DND-41 (cell line): ENCODE measurements around the gene EPHB2.

ENCODE experiments used
- ATAC-seq: fragments of 200-7000 bp; cut with Tn5 transposase; 3 replicates; pipeline ENCODE4 v1.9.1; 2021; ENCODE audit warnings: low read depth; ENCODE audit not compliant: insufficient read depth
- DNase-seq: peaks from one replicate; pipeline ENCODE4 v3.0.0-alpha.2; 2020
- H2AFZ ChIP-seq: 2 replicates; pipeline ENCODE4 v1.6.0; 2012; ENCODE audit warnings: low read depth, low read length
- H3K27ac ChIP-seq: 2 replicates; pipeline ENCODE4 v1.5.1; 2012; ENCODE audit warnings: low read length, inconsistent platforms
- H3K27me3 ChIP-seq: fragments of 200-600 bp; sonication (generic); 2 replicates; pipeline ENCODE4 v1.6.0; 2012; ENCODE audit warnings: low read length, mild to moderate bottlenecking, inconsistent platforms; ENCODE audit not compliant: insufficient read depth, poor library complexity
- H3K36me3 ChIP-seq: 2 replicates; pipeline ENCODE4 v1.5.1; 2012; ENCODE audit warnings: low read length, inconsistent platforms; ENCODE audit not compliant: insufficient read depth
- H3K4me1 ChIP-seq: 2 replicates; pipeline ENCODE4 v1.5.1; 2012; ENCODE audit warnings: mild to moderate bottlenecking, low read length; ENCODE audit not compliant: insufficient read depth
- H3K4me2 ChIP-seq: 2 replicates; pipeline ENCODE4 v1.6.0; 2012; ENCODE audit warnings: mild to moderate bottlenecking, moderate library complexity, low read length, inconsistent platforms; ENCODE audit not compliant: insufficient read depth
- H3K4me3 ChIP-seq, 2 experiments: fragments of 200-600 bp in 1 of 2; shearing (Covaris generic) in 1 of 2; 2 replicates each; pipeline ENCODE4 v1.5.1; 2012 to 2016; ENCODE audit warnings: inconsistent platforms in 2 of 2, low read length in 2 of 2, mild to moderate bottlenecking in 2 of 2, low read depth in 1 of 2, moderate library complexity in 1 of 2
- H3K79me2 ChIP-seq: 2 replicates; pipeline ENCODE4 v1.6.0; 2012; ENCODE audit warnings: low read length, inconsistent platforms; ENCODE audit not compliant: insufficient read depth
- H3K9ac ChIP-seq: 2 replicates; pipeline ENCODE4 v1.6.0; 2012; ENCODE audit warnings: low read depth, mild to moderate bottlenecking, inconsistent platforms, low read length, moderate library complexity
- H3K9me3 ChIP-seq: 2 replicates; pipeline ENCODE4 v1.5.1; 2012; ENCODE audit warnings: low read length, moderate library complexity, mild to moderate bottlenecking, inconsistent platforms; ENCODE audit not compliant: insufficient read depth, severe bottlenecking
- H4K20me1 ChIP-seq: 2 replicates; pipeline ENCODE4 v1.6.0; 2012; ENCODE audit warnings: low read length; ENCODE audit not compliant: insufficient read depth
- EZH2 ChIP-seq: IDR thresholded peaks from 3 replicates; pipeline ENCODE4 v1.6.1; 2012; ENCODE audit warnings: borderline replicate concordance, low read depth, mild to moderate bottlenecking, moderate library complexity, low read length, inconsistent platforms; ENCODE audit not compliant: severe bottlenecking
- TF ChIP-seq, protein P1 (sequence below): IDR thresholded peaks from 2 replicates; pipeline ENCODE4 v1.5.1; 2012; ENCODE audit warnings: borderline replicate concordance, low read length, moderate library complexity, mild to moderate bottlenecking; ENCODE audit not compliant: poor library complexity, severe bottlenecking; ENCODE audit errors: extremely low read depth

The EPHB2 gene

DNA sequence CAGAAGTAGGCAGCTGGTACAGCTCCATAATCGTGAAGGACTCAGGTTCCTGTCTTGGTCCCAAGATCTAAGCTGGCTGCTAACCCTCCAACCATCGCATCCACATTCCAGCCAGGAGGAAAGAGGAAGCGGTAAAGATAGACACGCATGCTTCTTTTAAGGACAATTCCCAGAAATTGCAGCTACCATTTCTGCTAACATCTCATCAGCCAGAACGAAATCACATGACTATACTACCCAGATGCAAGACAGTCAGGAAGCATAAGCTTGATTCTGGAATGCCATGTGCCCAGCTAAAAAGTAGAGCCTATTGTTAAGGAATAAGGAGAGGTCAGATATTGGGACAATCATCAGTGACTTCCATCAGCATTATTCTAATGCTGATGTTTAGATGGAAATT is 110.4 kb downstream of the EPHB2 start:
- no peak overlapping the region for H3K9ac ChIP-seq
- H3K27ac ChIP-seq: no peak overlapping the region
- H3K9me3 ChIP-seq: no peaks in the 10 kb centered on the region
- no peaks in the 10 kb centered on the region for H3K36me3 ChIP-seq
- H3K4me3 ChIP-seq: no peak overlapping the region
- no peak for DNase-seq
- no peaks in the 10 kb centered on the region for H3K79me2 ChIP-seq
- peaks cover 3% of the 10 kb centered on the region for H3K27me3 ChIP-seq
- no peak overlapping the region for H2AFZ ChIP-seq
- H3K4me2 ChIP-seq: no peak overlapping the region
- no peak for ATAC-seq
- H4K20me1 ChIP-seq: 0 out of 2 replicates have a peak, but pooled peaks cover 3% of the 10 kb centered on the region
- TF ChIP-seq, protein P1, sequence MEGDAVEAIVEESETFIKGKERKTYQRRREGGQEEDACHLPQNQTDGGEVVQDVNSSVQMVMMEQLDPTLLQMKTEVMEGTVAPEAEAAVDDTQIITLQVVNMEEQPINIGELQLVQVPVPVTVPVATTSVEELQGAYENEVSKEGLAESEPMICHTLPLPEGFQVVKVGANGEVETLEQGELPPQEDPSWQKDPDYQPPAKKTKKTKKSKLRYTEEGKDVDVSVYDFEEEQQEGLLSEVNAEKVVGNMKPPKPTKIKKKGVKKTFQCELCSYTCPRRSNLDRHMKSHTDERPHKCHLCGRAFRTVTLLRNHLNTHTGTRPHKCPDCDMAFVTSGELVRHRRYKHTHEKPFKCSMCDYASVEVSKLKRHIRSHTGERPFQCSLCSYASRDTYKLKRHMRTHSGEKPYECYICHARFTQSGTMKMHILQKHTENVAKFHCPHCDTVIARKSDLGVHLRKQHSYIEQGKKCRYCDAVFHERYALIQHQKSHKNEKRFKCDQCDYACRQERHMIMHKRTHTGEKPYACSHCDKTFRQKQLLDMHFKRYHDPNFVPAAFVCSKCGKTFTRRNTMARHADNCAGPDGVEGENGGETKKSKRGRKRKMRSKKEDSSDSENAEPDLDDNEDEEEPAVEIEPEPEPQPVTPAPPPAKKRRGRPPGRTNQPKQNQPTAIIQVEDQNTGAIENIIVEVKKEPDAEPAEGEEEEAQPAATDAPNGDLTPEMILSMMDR: no peak
- no peaks in the 10 kb centered on the region for H3K4me1 ChIP-seq

DNA sequence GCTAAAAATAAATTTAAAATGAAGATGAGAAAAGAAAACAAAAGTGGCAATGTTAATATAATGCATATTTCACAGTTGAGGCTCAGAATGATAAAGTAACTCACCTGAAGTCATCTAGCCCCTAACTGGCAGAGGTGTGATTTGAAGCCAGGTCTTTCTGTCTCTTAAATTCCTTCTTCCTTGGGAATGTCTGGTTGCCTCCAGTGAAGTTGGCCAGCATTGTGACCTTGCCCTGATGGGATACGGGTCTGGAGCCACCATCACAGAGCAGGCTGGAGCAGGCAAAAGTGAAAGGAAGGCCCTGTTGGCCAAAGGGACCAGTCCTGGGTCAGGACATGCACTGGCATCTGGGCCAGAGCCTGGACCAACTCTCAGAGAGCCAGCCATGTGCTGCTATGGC is 111.7 kb downstream of the EPHB2 start:
- Histone ChIP-seq H2AFZ (no peak overlapping the region), H3K4me2 (no peak overlapping the region), H3K9ac (no peak overlapping the region), H3K36me3 (no peaks in the 10 kb centered on the region), H3K4me1 (no peaks in the 10 kb centered on the region), H4K20me1 (no peaks in the 10 kb centered on the region), H3K79me2 (no peaks in the 10 kb centered on the region), H3K27ac (no peak overlapping the region), H3K9me3 (no peaks in the 10 kb centered on the region), H3K27me3 (peaks cover 7% of the 10 kb centered on the region), H3K4me3 (no peak overlapping the region)
- no peak for DNase-seq
- no peak for TF ChIP-seq EZH2
- TF ChIP-seq, protein P1: no peak
- ATAC-seq: no peak

DNA sequence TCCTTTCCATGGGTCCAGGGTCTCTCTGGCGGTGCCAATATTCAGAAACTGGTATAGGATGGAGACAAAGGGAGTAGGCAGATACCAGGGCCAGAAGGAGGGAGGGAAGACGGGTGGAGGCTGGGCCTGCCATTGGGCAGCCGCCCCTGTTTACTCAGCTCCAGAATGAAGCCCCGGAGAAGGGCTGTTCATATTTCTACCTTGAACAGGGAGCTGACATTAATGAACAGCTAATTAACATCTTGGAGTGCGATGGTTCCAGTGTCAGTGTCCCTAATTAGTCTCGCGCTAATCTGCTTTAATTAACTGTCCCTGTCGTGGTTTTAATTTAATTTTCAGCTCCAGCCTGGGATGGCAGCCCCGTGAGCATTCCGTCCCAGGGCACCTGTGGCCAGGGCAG is 113.8 kb downstream of the EPHB2 start:
- no peak for ATAC-seq
- no peak overlapping the region for H3K4me2 ChIP-seq
- no peak overlapping the region for H3K27ac ChIP-seq
- no peak overlapping the region for H3K9ac ChIP-seq
- no peak for DNase-seq
- no peaks in the 10 kb centered on the region for H3K9me3 ChIP-seq
- no peak overlapping the region for H2AFZ ChIP-seq
- H3K4me1 ChIP-seq: no peaks in the 10 kb centered on the region
- no peak overlapping the region for H3K4me3 ChIP-seq
- TF ChIP-seq, protein P1: no peak
- no peak for TF ChIP-seq EZH2
- H4K20me1 ChIP-seq: peaks cover 6% of the 10 kb centered on the region; the same call in 1 of the 2 replicates
- H3K79me2 ChIP-seq: no peaks in the 10 kb centered on the region
- H3K27me3 ChIP-seq: peaks cover 7% of the 10 kb centered on the region
- no peaks in the 10 kb centered on the region for H3K36me3 ChIP-seq

DNA sequence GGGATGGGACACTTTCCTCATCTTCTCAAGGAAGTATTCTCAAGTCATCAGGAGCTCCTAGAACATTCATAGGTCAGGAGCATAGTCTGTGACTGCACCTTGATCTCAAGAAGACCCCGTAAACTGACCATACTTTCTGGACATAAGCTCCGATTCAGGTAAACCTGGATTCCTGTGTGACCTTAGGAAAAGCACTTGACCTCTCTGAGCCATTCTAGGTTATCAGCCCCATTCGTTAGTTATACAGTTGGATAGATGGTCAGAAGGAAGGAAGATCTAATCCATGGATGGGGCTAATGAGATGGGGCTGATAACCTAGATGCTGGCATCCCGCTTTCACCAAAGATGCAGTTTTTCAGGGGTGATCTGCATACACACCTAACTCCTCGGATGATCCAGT is 114.3 kb downstream of the EPHB2 start:
- Histone ChIP-seq H3K36me3 (no peaks in the 10 kb centered on the region), H3K9me3 (no peaks in the 10 kb centered on the region), H3K9ac (no peak overlapping the region), H3K79me2 (no peaks in the 10 kb centered on the region), H2AFZ (no peak overlapping the region), H3K4me1 (no peaks in the 10 kb centered on the region), H3K4me3 (no peak overlapping the region), H3K27ac (no peak overlapping the region), H4K20me1 (peaks cover 6% of the 10 kb centered on the region; the same call in 1 of the 2 replicates), H3K4me2 (no peak overlapping the region), H3K27me3 (peaks cover 7% of the 10 kb centered on the region)
- DNase-seq (no peak), ATAC-seq (no peak)
- no peak for TF ChIP-seq EZH2
- TF ChIP-seq, protein P1: no peak
